Stomach (tissue), 9 donors: ENCODE data around the gene PCDHA8. TPM values are rescaled to one million over a fixed set of nuclear protein-coding genes. Genes with fewer than 3 reads are reported as not detected.

Experiments used
- DNase-seq, 2 donors: peaks; one replicate each; pipeline versions ENCODE4 v3.0.0 to v3.0.0-alpha.2; 2013 to 2019
- H3K27ac ChIP-seq, 5 donors: fragments of 200-600 bp in 4 of 5; sonication (generic) in 4 of 5; one replicate each; pipeline ENCODE4 v1.5.1; 2013 to 2019; ENCODE audit warnings: mild to moderate bottlenecking in 1 of 5, moderate library complexity in 1 of 5
- H3K27me3 ChIP-seq, 3 donors: fragments of 200-600 bp; sonication (generic); one replicate each; pipeline ENCODE4 v1.5.1; 2017 to 2019; ENCODE audit warnings: mixed run types in 1 of 3
- H3K36me3 ChIP-seq, 4 donors: fragments of 200-600 bp; sonication (generic); 1 replicate in 3 of 4; 2 replicates in 1 of 4; pipeline ENCODE4 v1.5.1; 2016 to 2019
- H3K4me1 ChIP-seq, 4 donors: fragments of 200-600 bp; sonication (generic); one replicate each; pipeline ENCODE4 v1.5.1; 2016 to 2019
- H3K4me3 ChIP-seq, 4 donors: fragments of 200-600 bp; sonication (generic) in 3 of 4; one replicate each; pipeline ENCODE4 v1.5.1; 2016 to 2019; ENCODE audit warnings: mild to moderate bottlenecking in 1 of 4
- H3K9me3 ChIP-seq, 4 donors: fragments of 200-600 bp; sonication (generic); one replicate each; pipeline ENCODE4 v1.5.1; 2016 to 2019
- EP300 ChIP-seq: sonication (generic); formaldehyde crosslinking; IDR thresholded peaks from one replicate; pipeline ENCODE4 v1.6.1; 2017; ENCODE audit warnings: antibody characterized with exemption
- POLR2A ChIP-seq, 4 donors: fragments of 450-650 bp; IDR thresholded peaks; one replicate each; pipeline ENCODE4 v1.6.1; 2016; ENCODE audit warnings: antibody characterized with exemption in 4 of 4, control low read depth in 2 of 4, mild to moderate bottlenecking in 1 of 4, moderate library complexity in 1 of 4
- POLR2AphosphoS5 ChIP-seq, 3 donors: sonication (generic); formaldehyde crosslinking; IDR thresholded peaks; one replicate each; pipeline ENCODE4 v1.6.1; 2016; ENCODE audit warnings: antibody characterized with exemption in 3 of 3
- WGBS, 5 donors: extraction: QIAGEN DNeasy Blood & Tissue Kit in 3 of 5; methylation state at CpG; one replicate each; pipeline versions ENCODE4 v1.1.5 to v1.1.7; 2013 to 2018; 5-methylcytosine and 5-hydroxymethylcytosine counted together
- intact Hi-C: fragments of 100-400 bp; cut with DNase I; formaldehyde crosslinking; loops from one replicate; pipeline ENCODE4 v1.15.1; 2023; ENCODE audit warnings: low total_unique reads
- polyA plus RNA-seq, 3 donors: library from polyadenylated mRNA; stranded (reverse); fragments of 200-250 nt; gene quantifications; one replicate each; pipeline ENCODE4 v1.2.3, GENCODE V29; 2013
- total RNA-seq, 5 donors: library from RNA; depleted of rRNA; stranded (reverse); fragments of >200 nt; gene quantifications; one replicate each; pipeline versions ENCODE4 v1.1.0 to v1.2.3, GENCODE V29; 2014 to 2016
- TF ChIP-seq, protein P1 (sequence below), 7 experiments: fragments of 450-650 bp in 4 of 7; fragments of 200-600 bp in 3 of 7; sonication (generic) in 3 of 7; IDR thresholded peaks; one replicate each; pipeline ENCODE4 v1.5.1; 2016 to 2019; ENCODE audit warnings: antibody characterized with exemption in 7 of 7, control low read depth in 2 of 7, mild to moderate bottlenecking in 1 of 7
- donor health status: healthy with polysubstance abuse.
- donor health status: Bipolar disorder and iron deficiency.
- donor health status: healthy.

The PCDHA8 gene
- total and polyA plus RNA-seq, 8 donors = 0.18 to 0.29 TPM; not detected in 6

DNA sequence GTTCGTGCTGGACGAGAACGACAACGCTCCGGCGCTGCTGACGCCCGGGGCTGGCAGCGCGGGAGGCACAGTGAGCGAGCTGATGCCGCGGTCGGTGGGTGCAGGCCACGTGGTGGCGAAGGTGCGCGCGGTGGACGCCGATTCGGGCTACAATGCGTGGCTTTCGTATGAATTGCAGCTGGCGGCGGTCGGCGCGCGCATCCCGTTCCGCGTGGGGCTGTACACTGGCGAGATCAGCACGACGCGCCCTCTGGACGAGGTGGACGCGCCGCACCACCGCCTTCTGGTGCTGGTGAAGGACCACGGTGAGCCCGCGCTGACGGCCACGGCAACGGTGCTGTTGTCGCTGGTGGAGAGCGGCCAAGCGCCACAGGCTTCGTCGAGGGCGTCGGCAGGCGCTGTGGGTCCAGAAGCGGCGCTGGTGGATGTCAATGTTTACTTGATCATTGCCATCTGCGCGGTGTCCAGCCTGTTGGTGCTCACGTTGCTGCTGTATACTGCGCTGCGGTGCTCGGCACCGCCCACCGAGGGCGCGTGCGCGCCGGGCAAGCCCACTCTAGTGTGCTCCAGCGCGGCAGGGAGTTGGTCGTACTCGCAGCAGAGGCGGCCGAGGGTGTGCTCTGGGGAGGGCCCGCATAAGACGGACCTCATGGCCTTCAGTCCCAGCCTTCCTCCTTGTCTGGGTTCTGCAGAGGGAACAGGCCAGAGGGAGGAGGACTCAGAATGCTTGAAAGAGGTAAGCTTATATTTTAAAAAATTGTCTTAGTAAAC is 43.1 kb downstream of the PCDHA8 start:
- no peak for DNase-seq
- peaks cover 0 to 4% (median 0%) of the 10 kb centered on the region in 4 donors for H3K36me3 ChIP-seq
- H3K9me3 ChIP-seq = peaks cover 6 to 54% (median 36%) of the 10 kb centered on the region in 4 donors
- peaks cover 0 to 44% (median 0%) of the 10 kb centered on the region in 3 donors for H3K27me3 ChIP-seq
- no peak overlapping the region for H3K4me3 ChIP-seq
- intact Hi-C loops = no loop called here
- WGBS, 5 donors = 41 to 61% (median 46%) methylated on average over 49 to 79 of the region's 79 CpGs
- TF ChIP-seq EP300 (no peak), POLR2A (IDR thresholded peaks at IDR 0.05) (no peak), POLR2AphosphoS5 (IDR thresholded peaks at IDR 0.05) (no peak)
- TF ChIP-seq, protein P1, sequence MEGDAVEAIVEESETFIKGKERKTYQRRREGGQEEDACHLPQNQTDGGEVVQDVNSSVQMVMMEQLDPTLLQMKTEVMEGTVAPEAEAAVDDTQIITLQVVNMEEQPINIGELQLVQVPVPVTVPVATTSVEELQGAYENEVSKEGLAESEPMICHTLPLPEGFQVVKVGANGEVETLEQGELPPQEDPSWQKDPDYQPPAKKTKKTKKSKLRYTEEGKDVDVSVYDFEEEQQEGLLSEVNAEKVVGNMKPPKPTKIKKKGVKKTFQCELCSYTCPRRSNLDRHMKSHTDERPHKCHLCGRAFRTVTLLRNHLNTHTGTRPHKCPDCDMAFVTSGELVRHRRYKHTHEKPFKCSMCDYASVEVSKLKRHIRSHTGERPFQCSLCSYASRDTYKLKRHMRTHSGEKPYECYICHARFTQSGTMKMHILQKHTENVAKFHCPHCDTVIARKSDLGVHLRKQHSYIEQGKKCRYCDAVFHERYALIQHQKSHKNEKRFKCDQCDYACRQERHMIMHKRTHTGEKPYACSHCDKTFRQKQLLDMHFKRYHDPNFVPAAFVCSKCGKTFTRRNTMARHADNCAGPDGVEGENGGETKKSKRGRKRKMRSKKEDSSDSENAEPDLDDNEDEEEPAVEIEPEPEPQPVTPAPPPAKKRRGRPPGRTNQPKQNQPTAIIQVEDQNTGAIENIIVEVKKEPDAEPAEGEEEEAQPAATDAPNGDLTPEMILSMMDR (IDR thresholded peaks at IDR 0.05) = no peak
- no peak overlapping the region for H3K27ac ChIP-seq
- no peaks in the 10 kb centered on the region for H3K4me1 ChIP-seq

Other genes with a start within 250 kb of the PCDHA8 start
- gene CD14, start 208.0 kb upstream of the PCDHA8 start, total RNA-seq = 10 to 100 TPM in 4 of 5 donors, 1 to 10 TPM in 1; 8.5 to 99.8 (median 23.9) TPM
- 10 to 100 TPM; 17.0 to 45.6 (median 35.0) TPM for gene CD14, start 208.0 kb upstream of the PCDHA8 start, polyA plus RNA-seq
- gene TMCO6, start 201.7 kb upstream of the PCDHA8 start, total RNA-seq = 10 to 100 TPM in 2 of 5 donors, 1 to 10 TPM in 3; 4.0 to 40.8 (median 7.0) TPM
- 10 to 100 TPM in 1 of 3 donors, 1 to 10 TPM in 2; 6.8 to 15.5 (median 7.9) TPM for gene TMCO6, start 201.7 kb upstream of the PCDHA8 start, polyA plus RNA-seq
- 100 to 1,000 TPM in 1 of 5 donors, 10 to 100 TPM in 4; 28.6 to 171 (median 42.3) TPM for gene NDUFA2, start 193.6 kb upstream of the PCDHA8 start, total RNA-seq
- 100 to 1,000 TPM; 266 to 271 (median 271) TPM for gene NDUFA2, start 193.6 kb upstream of the PCDHA8 start, polyA plus RNA-seq
- 100 to 1,000 TPM in 1 of 5 donors, 10 to 100 TPM in 4; 69.4 to 155 (median 73.3) TPM for gene IK, start 193.4 kb upstream of the PCDHA8 start, total RNA-seq
- 10 to 100 TPM; 53.1 to 68.7 (median 61.4) TPM for gene IK, start 193.4 kb upstream of the PCDHA8 start, polyA plus RNA-seq
- 10 to 100 TPM; 20.7 to 51.0 (median 31.0) TPM for gene WDR55, start 176.3 kb upstream of the PCDHA8 start, total RNA-seq
- gene WDR55, start 176.3 kb upstream of the PCDHA8 start, polyA plus RNA-seq = 10 to 100 TPM; 13.8 to 19.6 (median 17.8) TPM
- 1 to 10 TPM in 2 of 5 donors, not detected in 3; 1.4 to 6.4 TPM for gene DND1, start 167.6 kb upstream of the PCDHA8 start, total RNA-seq
- gene DND1, start 167.6 kb upstream of the PCDHA8 start, polyA plus RNA-seq = 1 to 10 TPM in 1 of 3 donors, under 1 TPM in 1, not detected in 1; 0.50 to 1.5 TPM
- gene HARS1, start 149.8 kb upstream of the PCDHA8 start, total RNA-seq = 100 to 1,000 TPM in 1 of 5 donors, 10 to 100 TPM in 4; 22.9 to 117 (median 50.3) TPM
- 10 to 100 TPM; 46.1 to 53.4 (median 51.3) TPM for gene HARS1, start 149.8 kb upstream of the PCDHA8 start, polyA plus RNA-seq
- gene HARS2, start 149.7 kb upstream of the PCDHA8 start, total RNA-seq = 100 to 1,000 TPM in 1 of 5 donors, 10 to 100 TPM in 4; 37.5 to 155 (median 58.5) TPM
- 10 to 100 TPM; 13.1 to 17.9 (median 17.4) TPM for gene HARS2, start 149.7 kb upstream of the PCDHA8 start, polyA plus RNA-seq
- gene ZMAT2, start 140.7 kb upstream of the PCDHA8 start, total RNA-seq = 100 to 1,000 TPM in 1 of 5 donors, 10 to 100 TPM in 4; 30.7 to 143 (median 44.8) TPM
- gene ZMAT2, start 140.7 kb upstream of the PCDHA8 start, polyA plus RNA-seq = 10 to 100 TPM; 48.9 to 90.6 (median 58.2) TPM
- gene PCDHA1, start 55.0 kb upstream of the PCDHA8 start, total RNA-seq = under 1 TPM in 1 of 5 donors, not detected in 4; 0.37 TPM
- gene PCDHA1, start 55.0 kb upstream of the PCDHA8 start, polyA plus RNA-seq = not detected
- 1 to 10 TPM in 1 of 5 donors, under 1 TPM in 1, not detected in 3; 0.55 to 1.7 TPM for gene PCDHA2, start 46.3 kb upstream of the PCDHA8 start, total RNA-seq
- not detected for gene PCDHA2, start 46.3 kb upstream of the PCDHA8 start, polyA plus RNA-seq
- 1 to 10 TPM in 1 of 5 donors, under 1 TPM in 2, not detected in 2; under 0.01 to 1.2 (median 0.55) TPM for gene PCDHA3, start 40.1 kb upstream of the PCDHA8 start, total RNA-seq
- under 1 TPM in 2 of 3 donors, not detected in 1; 0.06 to 0.08 TPM for gene PCDHA3, start 40.1 kb upstream of the PCDHA8 start, polyA plus RNA-seq
- 1 to 10 TPM in 4 of 5 donors, not detected in 1; 1.0 to 2.6 (median 1.5) TPM for gene PCDHA4, start 34.1 kb upstream of the PCDHA8 start, total RNA-seq
- gene PCDHA4, start 34.1 kb upstream of the PCDHA8 start, polyA plus RNA-seq = under 1 TPM in 2 of 3 donors, not detected in 1; 0.08 to 0.25 TPM
- gene PCDHA5, start 19.6 kb upstream of the PCDHA8 start, total RNA-seq = 10 to 100 TPM in 1 of 5 donors, not detected in 4; 21.9 TPM
- under 1 TPM in 2 of 3 donors, not detected in 1; 0.12 to 0.13 TPM for gene PCDHA5, start 19.6 kb upstream of the PCDHA8 start, polyA plus RNA-seq
- 1 to 10 TPM in 1 of 5 donors, under 1 TPM in 2, not detected in 2; 0.14 to 1.2 (median 0.18) TPM for gene PCDHA6, start 13.2 kb upstream of the PCDHA8 start, total RNA-seq
- under 1 TPM in 2 of 3 donors, not detected in 1; 0.06 to 0.31 TPM for gene PCDHA6, start 13.2 kb upstream of the PCDHA8 start, polyA plus RNA-seq
- 1 to 10 TPM in 1 of 5 donors, under 1 TPM in 1, not detected in 3; 0.92 to 1.4 TPM for gene PCDHA7, start 6.9 kb upstream of the PCDHA8 start, total RNA-seq
- under 1 TPM in 1 of 3 donors, not detected in 2; 0.18 TPM for gene PCDHA7, start 6.9 kb upstream of the PCDHA8 start, polyA plus RNA-seq
- 1 to 10 TPM in 1 of 5 donors, under 1 TPM in 2, not detected in 2; 0.45 to 3.3 (median 0.73) TPM for gene PCDHA9, start 7.2 kb downstream of the PCDHA8 start, total RNA-seq
- gene PCDHA9, start 7.2 kb downstream of the PCDHA8 start, polyA plus RNA-seq = under 1 TPM in 1 of 3 donors, not detected in 2; 0.03 TPM
- 10 to 100 TPM in 2 of 5 donors, 1 to 10 TPM in 1, under 1 TPM in 2; under 0.01 to 26.3 (median 2.0) TPM for gene PCDHA10, start 14.7 kb downstream of the PCDHA8 start, total RNA-seq
- under 1 TPM in 2 of 3 donors, not detected in 1; 0.03 to 0.12 TPM for gene PCDHA10, start 14.7 kb downstream of the PCDHA8 start, polyA plus RNA-seq
- 1 to 10 TPM in 1 of 5 donors, under 1 TPM in 1, not detected in 3; 0.45 to 1.1 TPM for gene PCDHA11, start 27.8 kb downstream of the PCDHA8 start, total RNA-seq
- under 1 TPM in 2 of 3 donors, not detected in 1; 0.03 to 0.19 TPM for gene PCDHA11, start 27.8 kb downstream of the PCDHA8 start, polyA plus RNA-seq
- gene PCDHA12, start 34.1 kb downstream of the PCDHA8 start, total RNA-seq = 1 to 10 TPM in 1 of 5 donors, under 1 TPM in 1, not detected in 3; 0.55 to 2.2 TPM
- under 1 TPM in 1 of 3 donors, not detected in 2; 0.05 TPM for gene PCDHA12, start 34.1 kb downstream of the PCDHA8 start, polyA plus RNA-seq
- gene PCDHA13, start 40.9 kb downstream of the PCDHA8 start, total RNA-seq = 1 to 10 TPM in 2 of 5 donors, under 1 TPM in 2, not detected in 1; 0.14 to 4.3 (median 1.2) TPM
- under 1 TPM in 1 of 3 donors, not detected in 2; 0.61 TPM for gene PCDHA13, start 40.9 kb downstream of the PCDHA8 start, polyA plus RNA-seq
- under 1 TPM in 1 of 5 donors, not detected in 4; 0.55 TPM for gene PCDHAC1, start 85.1 kb downstream of the PCDHA8 start, total RNA-seq
- gene PCDHAC1, start 85.1 kb downstream of the PCDHA8 start, polyA plus RNA-seq = under 1 TPM in 2 of 3 donors, not detected in 1; 0.03 to 0.15 TPM
- 1 to 10 TPM in 2 of 5 donors, under 1 TPM in 1, not detected in 2; 0.58 to 4.2 (median 2.6) TPM for gene PCDHAC2, start 125.3 kb downstream of the PCDHA8 start, total RNA-seq
- gene PCDHAC2, start 125.3 kb downstream of the PCDHA8 start, polyA plus RNA-seq = under 1 TPM in 2 of 3 donors, not detected in 1; 0.05 to 0.19 TPM
- under 1 TPM in 2 of 5 donors, not detected in 3; under 0.01 to 0.37 TPM for gene PCDHB1, start 210.2 kb downstream of the PCDHA8 start, total RNA-seq
- gene PCDHB1, start 210.2 kb downstream of the PCDHA8 start, polyA plus RNA-seq = under 1 TPM in 1 of 3 donors, not detected in 2; 0.03 TPM